GM21526 (cell line): ENCODE data around the gene TP53TG3E.
"Not testable (repeated sequence)": the region's sequence is repeated elsewhere in the genome, so short reads cannot be mapped to it uniquely, and the experiment has no call there.

Experiments used
- ATAC-seq: cut with Tn5 transposase; IDR thresholded peaks from one replicate; pipeline ENCODE4 v1.9.1; 2021; ENCODE audit warnings: moderate library complexity; ENCODE audit not compliant: unreplicated experiment, low FRiP score

The TP53TG3E gene

DNA sequence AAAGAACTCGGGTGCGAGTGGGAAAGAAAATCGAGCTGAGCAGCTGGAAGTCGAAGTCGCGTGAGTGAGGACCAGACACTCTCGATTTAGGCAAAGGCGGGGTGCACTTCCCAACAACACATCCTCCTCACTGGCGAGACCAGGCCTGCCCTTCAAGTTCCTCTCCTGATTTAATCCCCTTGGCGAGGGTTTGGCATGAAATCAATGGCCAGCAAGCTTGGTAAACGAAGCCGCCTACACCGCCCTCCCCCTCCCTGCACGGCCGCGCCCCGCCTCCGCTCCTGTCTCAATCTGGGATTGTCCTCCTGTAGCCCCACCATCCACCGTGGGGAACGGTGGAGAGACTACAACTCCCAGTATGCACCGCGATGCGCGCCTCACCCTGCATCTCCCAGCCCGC, at the start of gene TP53TG3E:
TP53TG3E (plus strand) TSS at position 301 of the 400 bp plus-strand sequence; CDS start at position 369, 68 bp downstream.
- ATAC-seq, result not testable (repeated sequence)

DNA sequence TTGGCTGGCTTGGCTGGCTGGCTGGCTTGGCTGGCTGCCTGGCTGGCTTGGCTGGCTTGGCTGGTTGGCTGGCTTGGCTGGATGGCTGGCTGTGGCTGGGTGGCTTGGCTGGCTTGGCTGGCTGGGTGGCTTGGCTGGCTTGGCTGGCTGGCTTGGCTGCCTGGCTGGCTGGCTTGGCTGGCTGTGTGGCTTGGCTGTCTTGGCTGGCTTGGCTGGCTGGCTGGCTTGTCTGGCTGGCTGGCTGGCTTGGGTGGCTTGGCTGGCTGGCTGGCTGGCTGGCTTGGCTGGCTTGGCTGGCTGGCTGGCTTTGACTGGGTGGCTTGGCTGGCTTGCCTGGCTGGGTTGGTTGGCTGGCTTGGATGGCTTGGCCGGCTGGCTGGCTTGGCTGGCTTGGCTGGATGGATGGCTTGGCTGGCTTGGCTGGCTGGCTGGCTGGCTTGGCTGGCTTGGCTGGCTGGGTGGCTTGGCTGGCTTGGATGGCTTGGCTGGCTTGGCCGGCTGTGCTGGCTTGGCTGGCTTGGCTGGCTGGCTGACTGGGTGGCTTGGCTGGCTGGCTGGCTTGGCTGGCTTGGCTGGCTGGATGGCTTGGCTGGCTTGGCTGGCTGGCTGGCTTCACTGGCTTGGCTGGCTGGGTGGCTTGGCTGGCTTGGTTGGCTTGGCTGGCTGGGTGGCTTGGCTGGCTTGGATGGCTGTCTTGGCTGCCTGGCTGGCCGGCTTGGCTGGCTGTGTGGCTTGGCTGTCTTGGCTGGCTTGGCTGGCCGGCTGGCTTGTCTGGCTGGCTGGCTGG, 32.3 kb downstream of the TP53TG3E start:
- ATAC-seq, result not testable (repeated sequence)

GRCh38 chr16:33337627-33338542, 33.8 kb downstream of the TP53TG3E start:
- not testable (repeated sequence) for ATAC-seq

GRCh38 chr16:33338543-33338951, 34.4 kb downstream of the TP53TG3E start:
- not testable (repeated sequence) for ATAC-seq

DNA sequence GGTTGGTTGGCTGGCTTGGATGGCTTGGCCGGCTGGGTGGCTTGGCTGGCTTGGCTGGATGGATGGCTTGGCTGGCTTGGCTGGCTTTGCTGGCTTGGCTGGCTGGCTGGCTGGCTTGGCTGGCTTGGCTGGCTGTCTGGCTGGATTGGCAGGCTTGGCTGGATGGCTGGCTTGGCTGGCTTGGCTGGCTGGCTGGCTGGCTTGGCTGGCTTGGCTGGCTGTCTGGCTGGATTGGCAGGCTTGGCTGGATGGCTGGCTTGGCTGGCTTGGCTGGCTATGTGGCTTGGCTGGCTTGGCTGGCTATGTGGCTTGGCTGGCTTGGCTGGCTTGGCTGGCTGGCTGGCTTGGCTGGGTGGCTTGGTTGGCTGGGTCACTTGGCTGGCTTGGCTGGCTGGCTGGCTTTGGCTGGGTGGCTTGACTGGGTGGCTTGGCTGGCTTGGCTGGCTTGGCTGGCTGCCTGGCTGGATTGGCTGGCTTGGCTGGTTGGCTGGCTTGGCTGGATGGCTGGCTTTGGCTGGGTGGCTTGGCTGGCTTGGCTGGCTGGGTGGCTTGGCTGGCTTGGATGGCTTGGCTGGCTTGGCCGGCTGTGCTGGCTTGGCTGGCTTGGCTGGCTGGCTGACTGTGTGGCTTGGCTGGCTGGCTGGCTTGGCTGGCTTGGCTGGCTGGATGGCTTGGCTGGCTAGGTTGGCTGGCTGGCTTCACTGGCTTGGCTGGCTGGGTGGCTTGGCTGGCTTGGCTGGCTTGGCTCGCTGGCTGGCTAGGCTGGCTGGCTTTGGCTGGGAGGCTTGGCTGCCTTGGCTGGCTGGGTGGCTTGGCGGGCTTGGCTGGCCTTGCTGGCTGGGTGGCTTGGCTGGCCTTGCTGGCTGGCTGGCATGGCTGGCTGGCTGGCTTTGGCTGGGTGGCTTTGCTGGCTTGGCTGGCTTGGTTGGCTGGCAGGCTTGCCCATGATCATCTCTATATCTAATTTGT, 35.3 kb downstream of the TP53TG3E start:
- ATAC-seq, result not testable (repeated sequence)
